Activated CD8-positive, alpha-beta memory T cell treated with anti-CD3 and anti-CD28 coated beads for 4 hours (primary cell): ENCODE measurements around the gene CIB1.
"Not testable (repeated sequence)": the region's sequence is repeated elsewhere in the genome, so short reads cannot be mapped to it uniquely, and the experiment has no call there.

Experiments used
- DNase-seq, 2 donors: peaks; one replicate each; pipeline ENCODE4 v3.0.0-alpha.2; 2020; ENCODE audit warnings: low read depth in 2 of 2

CIB1 gene

GRCh38 chr15:90192961-90193786 is 40.6 kb downstream of the CIB1 start:
- no peak for DNase-seq

- no peak for DNase-seq
Observed at GRCh38 chr15:90191794-90192509, 41.8 kb downstream of the CIB1 start.

- DNase-seq: no peak
Observed at GRCh38 chr15:90191344-90191687, 42.4 kb downstream of the CIB1 start.

- DNase-seq: no peak
Observed at GRCh38 chr15:90190606-90191343, 43.0 kb downstream of the CIB1 start.

GRCh38 chr15:90189781-90190467 is 43.8 kb downstream of the CIB1 start:
- DNase-seq: no peak

GRCh38 chr15:90188914-90189748 is 44.6 kb downstream of the CIB1 start:
- no peak for DNase-seq

- DNase-seq: not testable (repeated sequence)
Observed at GRCh38 chr15:90188065-90188464, 45.7 kb downstream of the CIB1 start.

GRCh38 chr15:90187257-90187868 is 46.4 kb downstream of the CIB1 start:
- no peak for DNase-seq

GRCh38 chr15:90184786-90185704 is 48.7 kb downstream of the CIB1 start:
- no peak for DNase-seq

GRCh38 chr15:90184119-90184785 is 49.5 kb downstream of the CIB1 start:
- no peak for DNase-seq

- DNase-seq: no peak
Observed at GRCh38 chr15:90181776-90182175, 52.0 kb downstream of the CIB1 start.
